COLO829 (cell line): ENCODE results near the gene KIF2A.

Experiments
- DNase-seq: peaks from one replicate; pipeline ENCODE4 v3.0.0; 2012; ENCODE audit warnings: low spot score

Gene KIF2A

DNA sequence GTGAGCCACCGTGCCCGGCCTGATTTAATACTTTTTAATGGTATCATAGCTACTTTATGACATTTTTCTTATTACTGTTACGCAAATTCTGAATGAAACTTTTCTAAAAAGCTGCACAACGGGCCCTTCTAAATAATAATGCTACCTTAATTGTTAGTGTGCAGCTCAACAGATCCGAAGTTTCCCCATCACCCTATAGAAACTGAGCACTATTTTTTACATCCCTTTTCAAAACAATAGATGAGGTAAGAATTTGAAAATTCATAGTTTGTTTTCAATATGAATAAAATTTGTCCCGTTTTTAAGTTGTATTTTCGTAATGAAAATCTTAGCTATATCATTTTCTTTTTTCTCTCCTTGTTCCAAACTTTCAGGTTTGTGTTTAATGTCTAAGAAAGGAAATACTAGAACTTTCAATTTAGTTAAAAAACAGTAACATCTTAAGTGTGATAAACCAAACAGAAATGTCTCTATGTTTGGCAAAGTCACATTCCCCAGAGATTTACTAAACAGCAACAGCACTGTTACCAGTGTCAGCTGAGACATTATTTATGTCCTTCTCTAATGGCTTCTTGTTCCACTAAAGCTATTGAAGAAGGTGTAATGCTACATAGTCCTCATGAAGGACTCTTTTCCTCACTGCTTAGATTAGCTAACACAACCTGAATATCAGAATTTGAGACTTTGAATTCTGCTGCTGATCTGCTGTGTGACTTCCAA lies 22.9 kb downstream of the KIF2A start:
- DNase-seq: peak; percentile 25

DNA sequence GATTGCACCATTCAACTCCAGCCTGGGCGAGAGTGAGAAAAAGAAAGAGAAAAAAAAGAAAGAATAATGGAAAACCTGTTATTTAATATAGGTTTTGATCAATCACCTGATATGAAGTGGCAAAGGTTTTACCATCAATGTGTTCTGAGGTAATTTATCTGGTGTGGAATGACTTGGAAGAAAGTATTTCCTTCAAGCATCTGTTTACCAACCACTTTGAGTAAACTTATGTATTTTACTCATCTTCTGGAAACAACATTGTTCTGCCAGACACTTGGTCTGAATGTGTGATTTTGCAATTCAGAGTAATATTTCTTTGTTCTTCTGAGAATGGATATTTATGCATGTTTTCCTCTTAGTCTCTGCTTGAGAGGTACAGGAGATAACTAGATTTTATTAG lies 24.3 kb downstream of the KIF2A start:
- DNase-seq: no peak

DNA sequence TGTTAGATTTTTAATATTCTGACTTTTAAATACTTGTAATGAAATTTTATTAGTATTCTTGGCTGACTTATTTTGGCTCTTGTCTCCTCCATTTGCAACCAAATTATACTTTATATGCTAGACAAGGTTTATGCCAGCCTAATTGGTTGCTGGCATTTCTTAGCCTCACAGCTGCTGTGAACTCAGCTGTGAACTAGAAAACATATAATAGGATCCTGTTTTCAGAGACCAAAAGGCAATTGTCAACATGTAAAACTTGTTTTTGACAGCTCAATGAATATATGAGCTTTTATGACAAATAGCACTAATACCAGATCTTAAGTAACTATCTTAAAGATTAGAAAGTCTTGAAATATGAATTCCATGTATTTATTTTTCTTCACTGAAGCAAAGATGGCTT lies 25.9 kb downstream of the KIF2A start:
- no peak for DNase-seq

DNA sequence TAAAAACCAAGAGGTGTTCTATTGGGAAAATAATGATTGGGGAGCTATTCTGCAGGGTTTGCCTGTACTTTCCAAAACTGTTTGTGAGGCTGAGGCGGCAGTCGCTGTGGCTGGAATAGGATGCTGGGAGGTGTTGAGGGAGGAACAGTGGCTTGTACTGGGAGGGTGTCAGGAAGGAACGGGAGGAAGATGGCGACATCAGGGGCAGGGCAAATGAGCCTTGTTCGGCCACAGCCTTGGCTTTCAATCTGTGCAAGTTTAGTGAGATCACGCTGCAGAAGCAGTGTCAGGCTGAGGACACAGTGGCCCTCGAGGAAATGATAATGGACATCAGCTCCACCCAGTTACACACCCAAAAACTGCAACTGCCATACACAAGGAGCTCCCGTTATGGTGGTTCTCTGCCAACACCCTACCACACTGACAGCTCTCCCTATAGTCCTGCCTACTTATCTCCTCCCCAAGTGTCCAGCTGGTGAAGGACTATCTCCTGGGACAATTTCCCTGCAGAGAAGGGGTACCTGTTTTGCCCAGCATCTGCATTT lies 27.3 kb downstream of the KIF2A start:
- DNase-seq: no peak

DNA sequence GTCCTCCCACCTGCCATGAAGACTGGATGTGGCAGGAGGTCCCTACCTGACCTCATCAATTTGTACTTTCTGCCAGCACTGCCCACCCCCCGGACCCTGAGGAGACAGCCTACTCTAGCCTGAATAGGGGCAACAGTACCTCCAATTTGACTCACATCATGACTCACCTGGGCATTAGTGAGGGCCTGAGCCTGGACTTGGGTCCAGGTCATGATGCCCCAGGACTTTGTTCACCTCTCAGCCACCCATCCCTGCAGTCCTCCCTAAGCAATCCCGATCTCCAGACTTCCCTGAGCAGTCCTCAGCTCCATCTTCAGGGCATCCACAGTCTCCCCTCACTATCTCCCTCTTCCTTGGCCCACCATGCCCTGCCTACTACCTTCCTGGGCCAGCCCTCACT lies 28.1 kb downstream of the KIF2A start:
- DNase-seq: no peak

DNA sequence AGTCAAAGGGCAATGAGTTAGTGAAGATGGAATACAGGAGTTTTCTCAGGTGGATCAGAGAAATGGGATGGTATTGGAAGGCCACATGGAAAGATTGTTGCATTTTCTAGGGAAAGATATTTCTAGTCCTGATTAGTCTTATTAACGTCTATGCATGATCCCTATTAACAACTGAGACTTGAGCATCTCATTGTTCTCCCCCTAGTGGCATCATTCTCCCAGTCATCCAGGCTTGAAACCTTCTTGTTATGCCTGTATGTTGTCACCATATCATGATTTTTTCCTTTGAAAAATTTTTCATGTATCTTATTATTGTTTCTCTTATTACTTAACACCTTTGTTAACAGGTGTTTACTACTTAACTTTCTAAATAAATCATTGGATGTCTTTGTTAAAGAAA lies 34.4 kb downstream of the KIF2A start:
- no peak for DNase-seq

DNA sequence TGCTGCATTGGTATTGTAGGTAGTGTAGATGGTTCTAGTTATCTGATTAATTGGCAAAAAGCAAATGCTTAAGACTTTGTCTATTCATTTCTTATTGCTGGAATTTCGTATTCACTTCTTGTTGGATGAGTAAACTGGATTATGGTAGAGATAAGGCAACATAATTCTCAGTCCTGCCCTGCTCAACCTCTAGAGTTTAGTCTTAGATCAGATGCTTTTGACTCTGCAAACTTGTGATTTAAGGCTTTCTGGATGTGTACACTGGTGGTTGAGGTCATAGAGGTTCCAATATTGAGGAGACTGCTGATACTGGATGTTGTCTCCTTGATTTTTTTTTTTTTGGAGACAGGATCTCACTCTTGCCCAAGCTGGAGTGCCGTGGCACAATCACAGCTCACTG lies 35.0 kb downstream of the KIF2A start:
- DNase-seq: no peak

DNA sequence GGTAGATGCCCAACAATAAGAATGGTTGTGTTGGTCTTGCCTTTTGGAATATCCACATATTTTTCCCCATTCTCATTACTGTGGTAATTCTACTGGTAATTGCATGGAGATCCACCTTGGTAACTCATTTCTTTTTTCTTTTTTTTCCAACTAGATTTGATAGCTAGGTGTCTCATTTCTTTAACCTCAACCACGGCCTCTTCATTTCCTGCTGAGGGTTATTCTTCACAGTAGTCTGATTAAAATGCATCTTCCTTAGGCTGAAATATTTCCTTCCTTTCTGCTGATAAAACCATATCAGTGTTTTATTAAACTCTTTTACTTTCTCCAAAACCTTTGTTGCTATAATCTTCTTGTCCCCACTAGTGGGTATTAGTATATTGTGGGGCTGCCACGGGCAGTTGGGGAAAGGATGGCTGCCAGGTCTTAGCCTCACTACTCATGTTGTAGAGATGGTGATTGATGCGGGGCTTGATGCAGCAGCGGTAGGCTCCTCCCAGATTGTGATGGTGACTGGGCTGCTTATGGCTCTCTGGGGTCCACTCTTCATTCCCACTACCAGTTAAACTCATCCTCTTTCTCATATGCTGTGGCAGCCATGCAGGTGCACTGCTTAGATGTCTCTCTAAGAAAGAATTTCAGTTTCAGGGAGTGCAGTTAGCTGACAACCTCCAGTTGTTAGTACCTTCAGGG lies 35.9 kb downstream of the KIF2A start:
- DNase-seq: no peak

DNA sequence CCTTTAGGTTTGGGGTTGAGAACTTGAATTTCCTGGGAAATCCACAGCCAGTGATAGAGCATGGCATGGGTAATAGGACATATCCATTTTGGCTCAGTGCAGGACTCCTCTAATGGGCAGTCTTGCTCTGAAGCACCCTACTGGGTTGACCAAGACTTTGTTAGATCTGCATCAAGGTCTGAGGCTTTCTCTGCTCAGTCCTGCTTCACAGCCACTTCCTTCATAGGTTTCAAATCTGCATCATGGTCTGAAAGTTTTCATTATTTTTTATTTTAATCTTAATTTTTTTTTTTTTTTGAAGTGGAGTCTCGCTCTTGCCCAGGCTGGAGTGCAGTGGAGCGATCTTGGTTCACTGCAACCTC lies 36.5 kb downstream of the KIF2A start:
- no peak for DNase-seq

DNA sequence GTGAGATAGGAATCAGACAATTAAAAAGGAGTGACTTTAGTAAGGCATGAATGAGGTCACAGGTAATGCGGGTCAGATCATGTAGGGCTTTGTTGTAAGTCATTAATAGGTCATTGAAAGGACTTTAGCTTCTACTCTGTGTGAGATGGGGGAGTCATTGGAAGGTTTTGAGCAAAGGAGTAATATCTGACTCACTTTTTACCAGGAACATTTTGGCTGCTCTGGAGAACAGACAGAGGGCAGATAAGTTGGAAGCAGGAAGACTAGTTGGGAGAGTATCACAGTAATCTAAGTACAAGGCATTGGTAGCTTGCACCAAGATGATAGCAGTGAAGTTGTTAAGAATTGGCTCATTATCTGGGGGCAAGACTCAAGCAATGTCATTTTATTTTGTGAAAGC lies 37.4 kb downstream of the KIF2A start:
- DNase-seq: no peak

DNA sequence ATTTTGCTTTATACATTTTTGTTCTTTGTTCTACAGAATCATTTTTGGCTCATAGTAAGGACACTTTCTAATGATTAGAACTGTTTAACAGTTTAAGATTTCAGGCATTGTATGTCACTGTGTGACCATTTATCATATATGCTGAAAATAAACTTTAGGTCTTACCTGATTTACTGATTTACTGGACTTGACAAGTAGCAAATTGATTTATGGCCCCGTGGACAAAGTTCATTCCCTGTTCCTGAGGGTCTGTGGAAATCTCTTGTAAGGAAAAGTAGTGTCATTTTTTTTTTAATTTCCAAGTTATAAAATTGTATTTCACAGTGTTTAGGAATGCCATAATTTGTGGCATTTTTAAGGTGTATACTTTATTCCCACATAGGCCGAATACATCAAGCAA lies 40.7 kb downstream of the KIF2A start:
- no peak for DNase-seq

DNA sequence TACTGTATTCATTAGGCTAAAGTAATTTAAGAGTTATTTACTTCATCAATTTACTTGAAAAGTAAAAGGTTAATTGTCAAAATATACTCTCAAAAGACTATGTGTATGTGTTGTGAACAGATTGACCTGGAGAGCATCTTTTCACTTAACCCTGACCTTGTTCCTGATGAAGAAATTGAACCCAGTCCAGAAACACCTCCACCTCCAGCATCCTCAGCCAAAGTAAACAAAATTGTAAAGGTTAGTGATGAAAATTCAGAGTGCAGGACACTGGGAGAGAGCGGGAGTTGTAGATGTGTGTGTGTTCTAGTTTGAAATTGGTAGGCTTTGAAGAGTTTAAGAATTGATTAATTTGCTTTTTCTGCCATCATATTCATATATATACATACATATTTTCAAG lies 41.9 kb downstream of the KIF2A start:
- no peak for DNase-seq

DNA sequence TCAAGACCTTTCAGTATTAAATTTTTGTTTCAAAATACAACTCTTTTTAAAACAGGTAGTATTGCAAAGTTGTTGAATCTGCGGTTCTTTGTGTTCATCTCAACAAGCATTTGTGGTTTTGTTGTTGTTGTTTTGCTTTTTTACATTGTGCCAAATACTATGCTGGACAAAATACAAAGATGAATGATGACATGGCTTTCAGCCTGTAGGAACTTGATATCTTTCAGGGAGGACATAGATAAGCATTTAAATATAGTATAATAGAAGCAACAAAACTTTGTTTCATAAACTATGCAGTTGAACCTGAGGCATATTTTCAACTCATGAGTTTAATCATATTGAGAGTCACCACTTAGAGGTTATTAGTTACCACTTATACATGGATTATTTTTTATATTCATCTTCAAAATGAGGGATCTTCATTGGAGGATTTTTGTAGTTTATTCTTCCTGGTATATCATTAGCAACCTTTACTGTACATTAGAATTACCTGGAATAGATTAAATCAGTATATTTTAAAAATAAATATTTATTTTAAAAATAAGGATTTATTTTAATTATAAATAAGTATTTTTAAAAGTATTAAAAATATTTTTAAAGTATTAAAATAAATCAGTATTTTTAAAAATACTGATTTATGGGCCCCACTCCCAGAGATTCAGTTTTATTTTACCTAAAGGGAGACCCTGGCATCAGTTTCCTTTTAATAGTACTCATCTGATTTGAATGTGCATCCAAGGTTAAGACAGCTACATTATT lies 42.9 kb downstream of the KIF2A start:
- no peak for DNase-seq

DNA sequence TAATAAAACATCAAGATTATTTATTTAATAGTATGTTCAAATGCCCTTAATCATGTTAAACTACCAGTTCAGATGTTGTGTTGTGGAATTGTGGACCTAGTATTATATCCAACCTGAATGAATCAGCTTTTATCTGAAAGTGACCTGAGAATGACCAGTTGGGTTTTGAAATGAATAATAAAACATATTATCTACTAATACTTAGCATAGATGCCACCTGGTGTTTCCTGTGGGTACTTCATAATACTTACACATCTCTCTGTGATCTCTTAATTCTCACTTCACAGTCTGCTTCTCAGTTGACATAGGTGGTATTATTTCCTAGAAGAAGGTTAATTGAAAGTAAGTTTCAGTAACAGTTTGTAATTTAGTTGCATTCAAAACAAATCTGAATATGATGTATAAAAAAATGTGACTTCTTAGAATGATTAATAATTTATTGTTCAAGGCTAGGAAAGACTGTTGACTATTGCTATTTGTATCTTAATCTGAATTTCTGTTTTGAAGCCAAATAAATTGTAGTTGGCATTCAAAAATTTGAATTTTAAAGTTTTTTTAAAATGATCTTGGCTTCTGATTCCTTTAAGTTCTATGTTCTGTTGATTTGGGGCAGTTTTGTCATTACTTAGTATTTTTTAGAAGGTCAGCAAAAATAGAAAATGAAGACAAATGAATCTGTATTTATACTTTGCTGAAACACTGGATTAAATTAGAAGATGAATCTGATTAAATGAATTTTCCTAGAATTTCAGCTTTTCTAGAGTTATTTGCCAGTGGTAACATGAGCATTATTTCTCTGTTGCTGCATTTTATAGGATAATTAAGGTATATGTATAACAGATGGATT lies 48.2 kb downstream of the KIF2A start:
- DNase-seq: peak; percentile 26

DNA sequence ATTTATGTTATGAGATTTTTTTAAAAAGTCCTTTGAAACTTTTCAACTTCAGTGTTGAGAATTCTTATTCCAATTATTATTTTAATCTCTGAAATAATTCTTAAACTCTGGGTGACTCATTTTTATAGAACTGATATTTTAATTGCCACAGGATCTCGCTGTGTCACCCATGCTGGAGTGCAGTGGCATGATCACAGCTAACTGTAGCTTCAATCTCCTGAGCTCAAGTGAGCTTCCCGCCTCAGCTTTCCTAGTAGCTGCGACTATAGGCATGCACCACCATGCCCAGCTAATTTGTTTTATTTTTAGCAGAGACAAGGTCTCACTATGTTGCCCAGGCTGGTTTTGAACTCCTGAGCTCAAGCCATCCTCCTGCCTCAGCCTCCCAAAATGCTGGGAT lies 56.7 kb downstream of the KIF2A start:
- DNase-seq: no peak

DNA sequence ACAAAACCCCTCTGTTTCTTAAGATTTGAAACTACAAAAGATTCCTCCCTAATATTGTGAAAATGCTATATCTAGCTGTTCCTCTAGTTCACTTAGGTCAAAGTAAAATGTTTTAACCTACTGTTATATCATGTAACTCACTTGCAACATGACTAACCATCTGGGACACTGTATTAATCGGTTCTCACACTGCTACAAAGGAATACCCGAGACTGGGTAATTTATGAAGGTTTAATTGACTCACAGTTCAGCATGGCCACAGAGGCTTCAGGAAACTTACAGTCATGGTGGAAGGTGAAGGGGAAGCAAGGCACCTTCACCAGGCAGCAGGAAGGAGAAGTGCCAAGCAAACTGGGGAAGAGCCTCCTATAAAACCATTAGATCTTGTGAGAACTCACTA lies 63.0 kb downstream of the KIF2A start:
- no peak for DNase-seq

DNA sequence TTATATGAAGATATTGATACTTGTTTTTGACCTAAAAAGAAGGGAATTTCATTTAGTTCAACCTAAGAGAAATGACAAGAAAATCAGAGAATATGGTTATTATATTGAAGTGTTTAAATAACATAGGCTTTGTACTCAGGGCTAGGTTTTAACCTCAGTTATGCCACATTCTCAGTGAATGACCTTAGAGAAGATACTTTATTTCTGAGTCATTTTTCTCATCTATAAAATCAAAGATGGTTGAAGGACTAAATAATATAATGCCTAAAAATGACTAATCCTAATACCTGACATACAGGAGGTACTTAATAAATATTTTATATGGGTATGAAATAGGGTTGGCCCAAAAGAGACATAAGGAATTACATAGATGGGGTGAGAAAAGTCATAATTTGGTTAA lies 65.4 kb downstream of the KIF2A start:
- no peak for DNase-seq

DNA sequence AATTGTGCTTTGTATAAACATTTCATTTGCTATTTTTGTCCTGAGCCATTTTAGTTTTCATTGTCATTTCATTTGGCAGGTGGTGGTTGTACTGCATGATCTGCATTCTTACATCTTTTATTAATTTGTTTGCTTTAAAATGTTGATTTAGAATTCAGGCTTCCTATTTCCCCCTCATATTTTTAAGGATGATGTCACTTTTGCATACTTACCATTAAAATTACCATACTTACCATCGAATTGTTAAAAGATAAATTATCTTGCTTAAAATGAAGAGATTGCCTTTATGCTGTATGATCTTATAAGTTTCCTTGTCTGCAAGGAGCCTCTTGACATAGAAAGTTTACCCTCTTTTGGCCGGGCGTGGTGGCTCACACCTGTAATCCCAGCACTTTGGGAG lies 66.6 kb downstream of the KIF2A start:
- DNase-seq: no peak

DNA sequence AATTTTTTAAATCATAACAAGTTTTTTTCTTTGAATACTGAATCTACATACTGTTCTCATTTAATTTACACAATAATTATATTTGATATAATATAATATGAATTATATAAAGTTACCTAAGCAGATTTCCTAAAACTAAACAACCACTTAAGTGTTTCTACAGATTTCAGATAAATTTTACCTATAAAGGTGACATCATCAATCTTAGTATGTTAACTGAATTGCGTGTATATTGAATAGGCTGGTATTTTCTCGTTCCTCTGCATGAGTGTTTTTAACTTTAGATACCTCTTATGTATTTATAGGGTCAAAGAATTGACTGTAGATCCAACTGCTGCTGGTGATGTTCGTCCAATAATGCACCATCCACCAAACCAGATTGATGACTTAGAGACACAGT lies 67.4 kb downstream of the KIF2A start:
- no peak for DNase-seq

DNA sequence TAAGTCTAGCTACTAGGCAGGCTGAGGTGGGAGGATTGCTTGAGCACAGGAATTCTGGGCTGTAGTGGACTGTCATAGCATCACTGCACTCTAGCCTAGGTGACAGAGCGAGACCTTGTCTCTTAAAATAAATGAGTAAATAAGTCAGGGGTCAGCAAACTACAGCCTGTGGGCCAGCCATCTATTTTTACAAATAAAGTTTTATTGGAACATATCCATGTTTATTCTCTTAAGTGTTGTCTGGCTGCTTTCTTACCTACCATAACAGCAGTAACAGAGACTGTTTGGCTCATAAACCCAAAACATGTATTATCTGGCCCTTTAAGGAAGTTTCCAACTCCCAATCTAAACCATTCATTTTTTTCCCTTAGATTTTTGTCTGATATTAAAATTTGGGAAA lies 68.1 kb downstream of the KIF2A start:
- DNase-seq: no peak

DNA sequence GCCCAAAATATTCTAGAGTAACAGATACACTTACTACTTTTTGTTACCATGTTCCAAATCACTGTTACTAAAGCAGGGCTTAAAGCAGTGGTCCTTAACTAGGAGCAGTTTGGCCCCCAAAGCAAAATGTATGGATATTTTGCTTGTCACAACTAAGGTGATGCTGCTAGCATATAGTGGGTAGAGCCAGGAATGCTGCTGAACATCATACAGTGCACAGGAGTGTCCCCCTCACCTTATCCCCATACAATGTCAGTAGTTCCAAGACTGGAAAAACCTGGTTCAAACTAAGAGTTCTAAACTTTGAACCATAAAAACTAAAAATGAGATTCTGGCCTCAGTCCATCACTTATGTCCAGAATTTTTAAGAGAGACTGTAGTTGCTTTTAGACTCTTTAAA lies 69.6 kb downstream of the KIF2A start:
- no peak for DNase-seq

DNA sequence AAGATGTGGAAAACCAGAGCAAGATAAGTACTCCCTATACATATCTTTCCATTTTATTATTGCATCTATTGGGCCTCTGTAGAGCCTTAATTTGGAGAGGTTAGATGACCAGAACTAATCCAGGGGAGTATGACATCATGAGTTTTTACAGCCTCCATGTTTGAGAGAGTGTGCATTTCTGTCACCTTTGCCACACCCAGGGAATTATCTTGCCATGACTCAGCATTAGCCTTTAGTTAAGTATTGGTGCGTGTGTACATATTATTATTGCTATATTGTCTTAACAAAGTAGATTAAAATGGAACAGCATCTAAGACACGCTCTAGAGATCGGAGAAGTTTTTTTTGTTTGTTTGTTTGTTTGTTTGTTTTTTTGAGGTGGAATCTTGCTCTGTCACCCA lies 70.1 kb downstream of the KIF2A start:
- no peak for DNase-seq
